HCT116 (cell line): ENCODE measurements around the gene MDH1. TPM values are rescaled to one million over a fixed set of nuclear protein-coding genes. Genes with fewer than 3 reads are reported as not detected.

ENCODE experiments used
- ATAC-seq: fragments of 200-7000 bp; cut with Tn5 transposase; 2 replicates; pipeline ENCODE4 v1.9.1; 2020; ENCODE audit warnings: mild to moderate bottlenecking, moderate library complexity
- BruUV-seq: library from RNA; stranded (reverse); fragments of 400-500 nt; replicated peaks from 2 replicates; lab custom pipeline; 2021; lab: Mats Ljungman, UMichigan
- CTCF ChIA-PET: fragments of 300-600 bp; sonication (Branson Sonifier 250); formaldehyde crosslinking; loops from one replicate; lab custom pipeline; 2021; ENCODE audit warnings: antibody characterized with exemption; lab: Charles Lee
- POLR2A ChIA-PET: fragments of 300-600, 350-600 bp; sonication (Branson Sonifier 250); formaldehyde crosslinking; loops from one replicate; lab custom pipeline; 2021; ENCODE audit warnings: antibody characterized with exemption; lab: Charles Lee
- RAD21 ChIA-PET, 2 experiments: fragments of 300-600 bp; sonication (Branson Sonifier 250); formaldehyde crosslinking; loops; one replicate each; lab custom pipeline; 2023; ENCODE audit warnings: low total read pairs in 2 of 2; ENCODE audit not compliant: uncharacterized antibody in 2 of 2, unreplicated experiment in 2 of 2, low non-redundant PET in 1 of 2; lab: Charles Lee
- DNase-seq: peaks from one replicate; pipeline ENCODE4 v3.0.0-alpha.2; 2010; ENCODE audit warnings: low read depth, low spot score
- H2AFZ ChIP-seq: fragments of 200-600 bp; shearing (Covaris generic), sonication (generic); 2 replicates; pipeline ENCODE4 v1.6.1; 2017; ENCODE audit warnings: low read depth, mixed run types, mixed read lengths, antibody characterized with exemption, low read length; ENCODE audit not compliant: poor library complexity, severe bottlenecking
- H3K27ac ChIP-seq: 2 replicates; pipeline ENCODE4 v1.5.1; 2012; ENCODE audit warnings: low read depth, low read length
- H3K27me3 ChIP-seq: fragments of 200-600 bp; sonication (generic); 2 replicates; pipeline ENCODE4 v1.6.1; 2016; ENCODE audit warnings: mixed run types, low read length, mixed read lengths; ENCODE audit not compliant: insufficient read depth
- H3K36me3 ChIP-seq, 2 experiments: fragments of 200-500 bp in 1 of 2; fragments of 200-600 bp in 1 of 2; sonication (Bioruptor generic) in 1 of 2; sonication (generic) in 1 of 2; 2 replicates each; pipeline versions ENCODE4 v1.5.1 to v1.6.1; 2014 to 2016; ENCODE audit warnings: low read length in 2 of 2, inconsistent platforms in 1 of 2, mixed read lengths in 1 of 2, mixed run types in 1 of 2; ENCODE audit not compliant: insufficient read depth in 2 of 2, control insufficient read depth in 1 of 2
- H3K4me1 ChIP-seq, 2 experiments: fragments of 200-600 bp in 1 of 2; sonication (generic) in 1 of 2; 2 replicates each; pipeline versions ENCODE4 v1.5.1 to v1.6.1; 2012 to 2017; ENCODE audit warnings: low read length in 2 of 2, inconsistent platforms in 1 of 2, mild to moderate bottlenecking in 1 of 2, mixed read lengths in 1 of 2, mixed run types in 1 of 2, moderate library complexity in 1 of 2; ENCODE audit not compliant: insufficient read depth in 2 of 2, control insufficient read depth in 1 of 2
- H3K4me2 ChIP-seq: fragments of 200-600 bp; sonication (generic); 2 replicates; pipeline ENCODE4 v1.6.1; 2017; ENCODE audit warnings: mixed run types, low read length, mixed read lengths
- H3K4me3 ChIP-seq, 2 experiments: fragments of 200-600 bp in 1 of 2; sonication (generic) in 1 of 2; replicated peaks in 1 of 2; 2 replicates each; pipeline ENCODE4 v1.5.1; 2011 to 2016; ENCODE audit warnings: low read length in 2 of 2, control low read depth in 1 of 2, low read depth in 1 of 2, mild to moderate bottlenecking in 1 of 2, mixed read lengths in 1 of 2, mixed run types in 1 of 2
- H3K79me2 ChIP-seq: fragments of 200-600 bp; sonication (generic); 2 replicates; pipeline ENCODE4 v1.6.1; 2017; ENCODE audit warnings: mild to moderate bottlenecking, mixed run types, low read length, moderate library complexity, mixed read lengths; ENCODE audit not compliant: insufficient read depth
- H3K9ac ChIP-seq: fragments of 200-600 bp; sonication (generic); 2 replicates; pipeline ENCODE4 v1.6.1; 2016; ENCODE audit warnings: low read length, mixed read lengths
- H3K9me2 ChIP-seq: fragments of 200-600 bp; sonication (generic), shearing (Covaris generic); 2 replicates; pipeline ENCODE4 v1.6.1; 2017; ENCODE audit warnings: mixed run types, mild to moderate bottlenecking, moderate library complexity; ENCODE audit not compliant: insufficient read depth
- H3K9me3 ChIP-seq, 2 experiments: fragments of 200-500 bp in 1 of 2; fragments of 200-600 bp in 1 of 2; sonication (Bioruptor generic) in 1 of 2; sonication (generic) in 1 of 2; 2 replicates each; pipeline ENCODE4 v1.6.1; 2014 to 2017; ENCODE audit warnings: low read length in 2 of 2, mixed read lengths in 2 of 2, inconsistent platforms in 1 of 2, low read depth in 1 of 2, mild to moderate bottlenecking in 1 of 2, mixed run types in 1 of 2, moderate library complexity in 1 of 2; ENCODE audit not compliant: control insufficient read depth in 1 of 2, insufficient read depth in 1 of 2
- H4K20me1 ChIP-seq: fragments of 200-600 bp; sonication (generic), shearing (Covaris generic); 2 replicates; pipeline ENCODE4 v1.6.1; 2017; ENCODE audit warnings: mixed run types, mild to moderate bottlenecking, moderate library complexity; ENCODE audit not compliant: insufficient read depth
- CBX3 ChIP-seq: IDR thresholded peaks from 2 replicates; pipeline ENCODE4 v1.6.1; 2012; ENCODE audit warnings: low read depth
- CEBPB ChIP-seq: IDR thresholded peaks from 2 replicates; pipeline ENCODE4 v1.6.1; 2012; ENCODE audit warnings: low read depth
- CTCF ChIP-seq, 3 experiments: fragments of 200-600 bp in 1 of 3; sonication (generic) in 1 of 3; IDR thresholded peaks in 2 of 3; conservative IDR thresholded peaks in 1 of 3; 2 replicates each; pipeline ENCODE4 v1.5.1; 2012 to 2017; ENCODE audit warnings: low read depth in 2 of 3, low read length in 2 of 3, antibody characterized with exemption in 1 of 3, borderline replicate concordance in 1 of 3, control low read depth in 1 of 3, mild to moderate bottlenecking in 1 of 3, mixed read lengths in 1 of 3, mixed run types in 1 of 3, moderate library complexity in 1 of 3; ENCODE audit not compliant: insufficient read depth in 1 of 3
- EZH2 ChIP-seq: fragments of 200-600 bp; sonication (generic); IDR thresholded peaks from 2 replicates; pipeline ENCODE4 v1.6.1; 2017; ENCODE audit warnings: antibody characterized with exemption, mixed run types
- EZH2phosphoT487 ChIP-seq: fragments of 200-600 bp; IDR thresholded peaks from 2 replicates; pipeline ENCODE4 v1.6.1; 2018; ENCODE audit warnings: antibody characterized with exemption, borderline replicate concordance
- FOSL1 ChIP-seq: IDR thresholded peaks from 2 replicates; pipeline ENCODE4 v1.6.1; 2012; ENCODE audit warnings: low read depth
- JUND ChIP-seq: IDR thresholded peaks from 2 replicates; pipeline ENCODE4 v1.6.1; 2012
- POLR2AphosphoS5 ChIP-seq: IDR thresholded peaks from 2 replicates; pipeline ENCODE4 v1.6.1; 2011; ENCODE audit warnings: mild to moderate bottlenecking, low read depth, low read length, moderate library complexity
- SP1 ChIP-seq: IDR thresholded peaks from 2 replicates; pipeline ENCODE4 v1.6.1; 2012; ENCODE audit warnings: low read depth
- YY1 ChIP-seq: IDR thresholded peaks from 2 replicates; pipeline ENCODE4 v1.6.1; 2011; ENCODE audit warnings: low read length, low read depth, moderate library complexity, mild to moderate bottlenecking; ENCODE audit not compliant: insufficient replicate concordance; ENCODE audit errors: extremely low read depth
- ZNF274 ChIP-seq: fragments of 200-500 bp; sonication (Bioruptor generic); IDR thresholded peaks from 2 replicates; pipeline ENCODE4 v1.6.1; 2014; ENCODE audit warnings: mild to moderate bottlenecking, low read depth, low read length, inconsistent platforms
- intact Hi-C: fragments of 100-400 bp; cut with micrococcal nuclease; formaldehyde crosslinking; loops from 2 replicates; pipeline ENCODE4 v1.10.0; 2022
- total RNA-seq: library from RNA; stranded (reverse); gene quantifications from one replicate; pipeline ENCODE4 v1.2.1, GENCODE V29; 2021; ENCODE audit not compliant: unreplicated experiment
- TF ChIP-seq, protein P1 (sequence below): IDR thresholded peaks from 2 replicates; pipeline ENCODE4 v1.6.1; 2012

The MDH1 gene
- total RNA-seq, 1 experiment from 2014 or later = 192 TPM

DNA sequence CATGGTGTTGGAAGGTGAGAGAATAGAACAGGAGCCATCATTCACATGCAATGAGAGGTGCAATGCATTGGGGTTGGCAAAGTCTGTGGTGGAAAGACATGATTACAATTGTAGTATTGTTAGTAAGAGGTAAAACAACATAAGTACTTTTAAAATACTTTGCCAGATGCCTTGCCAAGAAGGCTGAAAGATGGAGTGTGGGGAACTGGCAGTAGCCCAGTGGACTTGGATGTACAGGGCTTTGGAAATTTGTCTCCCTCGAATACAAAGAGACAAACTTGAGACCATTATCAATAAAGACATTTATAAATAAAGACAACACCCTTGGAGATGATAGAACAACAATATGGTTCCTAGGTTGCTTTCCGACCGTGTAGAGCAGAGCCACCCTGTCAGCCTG lies 62.0 kb downstream of the MDH1 start:
- RAD21 ChIA-PET = no interaction called here
- POLR2A ChIA-PET = no interaction called here

DNA sequence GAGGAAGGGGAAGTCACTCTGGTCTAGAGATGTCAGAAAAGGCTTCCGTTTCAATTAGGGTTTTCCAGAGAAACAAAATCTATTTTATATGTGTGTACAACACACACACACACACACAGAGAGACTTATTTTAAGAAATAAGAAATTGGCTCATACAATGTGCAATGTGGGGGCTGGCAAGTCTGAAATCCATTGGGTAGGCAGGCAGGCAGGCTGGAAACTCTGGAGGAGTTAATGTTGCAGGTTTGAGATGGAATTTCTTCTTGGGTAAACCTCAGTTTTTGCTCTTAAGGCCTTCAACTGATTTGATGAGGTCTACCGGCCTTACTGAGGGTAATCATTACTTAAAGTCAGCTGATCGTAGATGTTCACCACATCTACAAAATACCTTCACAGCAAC lies 62.6 kb downstream of the MDH1 start:
- no peak for TF ChIP-seq POLR2AphosphoS5
- TF ChIP-seq, protein P1, sequence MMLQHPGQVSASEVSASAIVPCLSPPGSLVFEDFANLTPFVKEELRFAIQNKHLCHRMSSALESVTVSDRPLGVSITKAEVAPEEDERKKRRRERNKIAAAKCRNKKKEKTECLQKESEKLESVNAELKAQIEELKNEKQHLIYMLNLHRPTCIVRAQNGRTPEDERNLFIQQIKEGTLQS = no peak
- no peak for TF ChIP-seq SP1
- no peak for TF ChIP-seq ZNF274
- no peak for TF ChIP-seq CEBPB
- no peak for TF ChIP-seq YY1
- no peak for TF ChIP-seq EZH2
- TF ChIP-seq CBX3 = no peak
- TF ChIP-seq CTCF (IDR thresholded peaks at IDR 0.05 in 2 of 3, conservative IDR thresholded peaks at IDR 0.05 in 1 of 3; ENCODE audit: borderline replicate concordance in 1 of 3, insufficient read depth in 1 of 3, low read depth in 2 of 3, low read length in 2 of 3) = no peak
- TF ChIP-seq EZH2phosphoT487 = no peak
- no peak for TF ChIP-seq FOSL1
- ATAC-seq = no peak
- no TSS peak for BruUV-seq
- intact Hi-C loops = no loop called here
- no peaks in the 10 kb centered on the region for H3K79me2 ChIP-seq
- DNase-seq = no peak
- H3K9me3 ChIP-seq = no peaks in the 10 kb centered on the region
- no peaks in the 10 kb centered on the region for H4K20me1 ChIP-seq
- H3K4me1 ChIP-seq = no peaks in the 10 kb centered on the region
- H3K27me3 ChIP-seq = no peaks in the 10 kb centered on the region
- H3K9me2 ChIP-seq = 0 out of 2 replicates have a peak, but pooled peaks cover 4% of the 10 kb centered on the region
- no peaks in the 10 kb centered on the region for H3K36me3 ChIP-seq
- no peak overlapping the region for H3K9ac ChIP-seq
- no peak overlapping the region for H3K4me3 ChIP-seq
- ChIA-PET POLR2A (no interaction called here), CTCF (no interaction called here), RAD21 (no interaction called here)
- H2AFZ ChIP-seq = no peak overlapping the region
- no peak overlapping the region for H3K27ac ChIP-seq
- no peak overlapping the region for H3K4me2 ChIP-seq

More for the DNA sequence above, 62.0 kb downstream of the MDH1 start:
- TF ChIP-seq EZH2 (no peak), JUND (no peak), EZH2phosphoT487 (no peak), POLR2AphosphoS5 (no peak), CBX3 (no peak)
- Histone ChIP-seq H4K20me1 (no peaks in the 10 kb centered on the region), H3K9me2 (peaks cover 4% of the 10 kb centered on the region; the same call in 1 of the 2 replicates), H3K9ac (no peak overlapping the region), H3K4me1 (no peaks in the 10 kb centered on the region), H2AFZ (no peak overlapping the region), H3K4me3 (no peak overlapping the region), H3K36me3 (no peaks in the 10 kb centered on the region), H3K9me3 (no peaks in the 10 kb centered on the region), H3K79me2 (no peaks in the 10 kb centered on the region), H3K4me2 (no peak overlapping the region), H3K27ac (no peak overlapping the region), H3K27me3 (no peaks in the 10 kb centered on the region)
- CTCF ChIA-PET = no interaction called here
- BruUV-seq = no TSS peak
- DNase-seq (no peak), ATAC-seq (no peak)
- intact Hi-C loops = no loop called here
